ENCODE data around the gene LCT.

DNA sequence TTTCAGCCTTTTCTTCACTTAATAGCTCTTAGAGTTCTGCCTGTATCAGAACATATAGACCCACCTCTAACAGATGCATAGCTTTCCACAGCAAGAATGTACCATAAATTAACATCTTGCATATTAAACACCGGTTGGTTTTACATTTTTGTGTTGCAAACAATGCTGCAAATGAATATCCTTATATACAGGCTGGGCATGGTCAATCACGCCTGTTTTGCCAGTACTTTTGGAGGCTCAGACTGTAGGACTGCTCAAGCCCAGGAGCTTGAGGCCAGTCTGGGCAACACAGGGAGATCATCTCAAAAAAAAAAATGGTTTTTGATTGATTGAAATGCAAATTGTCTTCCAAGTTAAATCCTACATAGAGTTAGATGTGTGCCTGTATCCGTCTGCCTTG lies 1.5 kb upstream of the LCT start:
- TF ChIP-seq, protein P1, sequence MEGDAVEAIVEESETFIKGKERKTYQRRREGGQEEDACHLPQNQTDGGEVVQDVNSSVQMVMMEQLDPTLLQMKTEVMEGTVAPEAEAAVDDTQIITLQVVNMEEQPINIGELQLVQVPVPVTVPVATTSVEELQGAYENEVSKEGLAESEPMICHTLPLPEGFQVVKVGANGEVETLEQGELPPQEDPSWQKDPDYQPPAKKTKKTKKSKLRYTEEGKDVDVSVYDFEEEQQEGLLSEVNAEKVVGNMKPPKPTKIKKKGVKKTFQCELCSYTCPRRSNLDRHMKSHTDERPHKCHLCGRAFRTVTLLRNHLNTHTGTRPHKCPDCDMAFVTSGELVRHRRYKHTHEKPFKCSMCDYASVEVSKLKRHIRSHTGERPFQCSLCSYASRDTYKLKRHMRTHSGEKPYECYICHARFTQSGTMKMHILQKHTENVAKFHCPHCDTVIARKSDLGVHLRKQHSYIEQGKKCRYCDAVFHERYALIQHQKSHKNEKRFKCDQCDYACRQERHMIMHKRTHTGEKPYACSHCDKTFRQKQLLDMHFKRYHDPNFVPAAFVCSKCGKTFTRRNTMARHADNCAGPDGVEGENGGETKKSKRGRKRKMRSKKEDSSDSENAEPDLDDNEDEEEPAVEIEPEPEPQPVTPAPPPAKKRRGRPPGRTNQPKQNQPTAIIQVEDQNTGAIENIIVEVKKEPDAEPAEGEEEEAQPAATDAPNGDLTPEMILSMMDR (IDR thresholded peaks at IDR 0.05; ENCODE audit: low read depth, low read length): no peak
- no peak for TF ChIP-seq EZH2phosphoT487 (IDR thresholded peaks at IDR 0.05; ENCODE audit: low read depth)
